GM21717 (cell line): ENCODE results near the gene HES3.

Experiments used
- ATAC-seq: cut with Tn5 transposase; IDR thresholded peaks from one replicate; pipeline ENCODE4 v1.9.1; 2021; ENCODE audit warnings: mild to moderate bottlenecking, moderate library complexity; ENCODE audit not compliant: unreplicated experiment

HES3 gene, protein sequence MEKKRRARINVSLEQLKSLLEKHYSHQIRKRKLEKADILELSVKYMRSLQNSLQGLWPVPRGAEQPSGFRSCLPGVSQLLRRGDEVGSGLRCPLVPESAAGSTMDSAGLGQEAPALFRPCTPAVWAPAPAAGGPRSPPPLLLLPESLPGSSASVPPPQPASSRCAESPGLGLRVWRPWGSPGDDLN

DNA sequence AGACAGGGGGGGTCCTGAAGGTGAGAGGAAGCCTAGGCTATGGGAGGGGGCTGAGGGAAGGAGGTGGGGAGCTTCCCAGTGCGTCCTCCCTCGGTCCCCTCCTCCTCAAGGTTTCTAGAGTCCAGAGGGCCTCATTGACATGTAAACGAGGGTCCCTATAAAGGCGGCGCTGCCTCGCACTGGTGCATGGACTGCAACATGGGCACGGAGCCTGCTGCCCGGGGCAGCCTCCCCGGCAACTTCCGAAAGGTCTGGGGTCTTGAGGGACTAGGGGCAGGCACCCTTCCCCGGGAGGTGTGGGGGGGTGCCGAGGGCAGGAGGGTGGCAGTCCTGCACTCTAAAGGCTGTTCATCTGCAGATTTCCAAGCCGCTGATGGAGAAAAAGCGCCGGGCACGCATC is at the start of gene HES3:
HES3 (plus strand) TSS at position 187 of the 400 bp plus-strand sequence; CDS start at position 374, 187 bp downstream.
- no peak for ATAC-seq

DNA sequence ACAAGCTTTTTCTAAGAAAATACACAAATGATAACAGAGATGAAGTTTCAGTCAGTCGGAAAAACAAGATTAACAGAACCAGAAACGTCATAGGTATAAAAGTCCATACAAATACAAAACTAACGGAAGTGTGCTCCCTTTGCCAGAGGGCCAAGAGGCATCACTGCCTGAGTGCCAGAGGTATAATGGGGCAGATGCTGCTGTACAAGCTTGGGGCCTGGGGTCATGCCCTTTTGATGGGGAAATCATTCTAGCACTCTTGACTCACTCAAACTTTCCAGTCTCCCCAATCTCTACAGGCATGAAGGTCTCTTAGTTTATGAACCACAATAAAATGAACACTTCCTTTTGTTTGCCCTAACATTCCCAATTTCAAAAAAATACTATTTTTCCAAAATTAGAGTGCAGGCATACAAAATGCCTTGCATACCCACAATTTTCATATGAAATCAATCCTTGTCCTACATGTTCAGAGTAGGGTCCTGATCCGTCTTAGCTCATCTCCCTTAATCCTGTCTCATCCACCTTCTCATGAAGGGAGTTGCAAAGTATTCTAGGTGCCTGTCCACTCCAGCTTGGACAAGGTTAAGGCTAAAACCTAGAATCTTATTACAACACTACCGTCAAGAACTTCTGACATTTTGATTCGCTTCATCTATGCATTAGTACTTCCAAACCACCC is 46.1 kb upstream of the HES3 start:
- ATAC-seq, result no peak

DNA sequence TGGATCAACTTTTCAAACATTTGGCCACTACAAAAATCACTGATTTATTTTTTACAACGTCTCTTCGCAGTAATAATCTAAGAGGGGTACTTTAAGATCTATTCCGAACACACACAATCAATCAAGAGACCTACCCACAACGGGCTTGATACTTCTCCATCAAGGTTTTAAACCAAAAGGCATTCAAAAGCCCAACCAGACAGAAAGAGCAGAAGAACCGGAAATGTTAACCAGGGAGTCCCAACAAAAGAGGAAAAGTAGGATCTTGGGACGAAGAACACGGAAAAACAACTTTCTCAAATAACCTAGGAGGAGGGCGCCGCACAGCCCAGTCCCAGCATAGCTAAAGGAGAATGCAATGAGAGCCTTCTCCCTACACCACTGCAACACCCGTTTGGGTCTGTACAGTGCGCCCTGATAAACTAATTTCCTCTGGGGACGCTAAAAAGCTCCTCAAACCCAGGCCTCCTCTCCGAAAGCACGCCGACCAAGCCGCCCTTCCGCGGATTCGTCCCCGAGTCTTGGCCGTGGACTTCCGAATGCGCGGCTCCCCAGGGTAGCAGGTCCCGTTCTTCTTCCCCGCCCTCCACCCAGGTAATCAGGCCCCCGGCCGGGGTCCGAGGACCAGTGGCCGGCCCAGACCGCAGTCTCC is 45.2 kb upstream of the HES3 start:
- peak; percentile 21 for ATAC-seq

DNA sequence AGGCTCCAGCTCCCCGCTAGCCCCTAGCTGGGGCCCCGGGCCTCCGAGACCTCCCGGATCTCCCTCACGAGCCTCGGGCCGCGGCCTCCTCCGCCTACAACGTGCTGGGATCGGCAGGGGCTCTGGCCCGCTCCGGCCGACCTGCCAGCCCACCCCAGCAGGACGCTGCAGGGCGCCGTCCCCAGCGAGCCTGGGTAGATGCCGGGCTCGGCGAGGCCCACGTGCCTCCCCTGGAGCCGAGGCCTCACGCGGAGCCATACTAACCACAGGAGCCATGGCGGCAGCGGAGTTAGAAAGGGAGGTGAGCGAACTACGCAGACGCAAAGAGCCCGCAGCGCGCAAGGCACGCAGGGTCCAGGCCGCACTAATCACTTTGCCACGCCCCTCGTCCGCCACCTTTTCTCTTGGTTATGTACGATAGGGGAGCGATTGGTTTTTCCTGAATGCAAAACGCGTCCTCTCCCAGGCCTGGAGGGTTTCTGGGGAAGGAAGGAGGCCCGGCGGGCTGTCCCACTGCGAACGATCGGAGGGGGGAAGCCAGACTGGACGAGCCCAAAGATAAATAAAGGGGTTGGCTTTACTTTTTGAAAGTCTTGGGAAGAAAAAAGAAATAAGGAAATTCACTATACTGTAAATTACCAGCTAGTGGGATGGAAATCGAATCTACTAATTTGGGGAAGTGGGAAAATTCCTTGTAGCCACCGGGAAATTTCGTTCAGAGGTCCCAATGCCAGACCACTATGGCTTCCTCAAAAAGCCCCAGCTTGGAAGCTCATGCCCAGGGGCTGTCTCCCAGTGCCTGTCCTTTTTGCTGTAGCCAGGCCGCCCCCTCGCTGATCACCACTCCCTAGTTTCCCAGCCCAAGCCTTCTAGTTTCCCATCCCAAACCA is 44.4 kb upstream of the HES3 start, which contains the start of gene RPL22:
RPL22 (minus strand) TSS at position 298 of the 890 bp plus-strand sequence; CDS start at position 276, 22 bp downstream.
- peak; percentile 94 for ATAC-seq

DNA sequence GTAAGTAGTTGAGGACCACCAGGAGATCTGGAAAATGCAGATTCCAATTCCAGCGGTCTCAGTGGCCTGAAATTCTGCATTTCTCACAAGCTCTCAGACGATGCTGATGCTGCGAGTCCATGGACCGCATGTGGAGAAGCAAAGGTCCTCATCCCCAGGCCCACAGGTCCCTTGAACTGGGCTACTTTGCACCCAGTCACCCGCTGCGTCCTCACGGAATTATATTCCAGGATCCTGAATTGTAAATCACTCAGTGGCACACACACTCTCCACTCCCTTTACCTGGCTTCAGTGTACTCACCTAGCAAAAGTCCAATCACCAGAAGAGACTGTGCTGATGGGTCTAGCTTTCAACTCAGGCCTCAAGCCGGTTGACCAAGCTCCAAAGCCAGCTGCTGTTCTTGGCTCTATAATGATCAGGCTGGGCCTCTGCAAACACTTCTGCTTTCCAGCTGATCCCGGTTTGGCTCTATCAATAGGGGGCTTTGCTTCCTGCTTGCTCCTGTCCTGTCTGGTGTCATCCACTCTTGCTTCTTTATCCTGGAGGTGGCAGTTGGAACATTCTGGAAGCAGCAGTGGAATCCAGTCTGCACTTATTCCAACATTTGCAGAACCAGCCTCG is 43.7 kb upstream of the HES3 start:
- no peak for ATAC-seq

DNA sequence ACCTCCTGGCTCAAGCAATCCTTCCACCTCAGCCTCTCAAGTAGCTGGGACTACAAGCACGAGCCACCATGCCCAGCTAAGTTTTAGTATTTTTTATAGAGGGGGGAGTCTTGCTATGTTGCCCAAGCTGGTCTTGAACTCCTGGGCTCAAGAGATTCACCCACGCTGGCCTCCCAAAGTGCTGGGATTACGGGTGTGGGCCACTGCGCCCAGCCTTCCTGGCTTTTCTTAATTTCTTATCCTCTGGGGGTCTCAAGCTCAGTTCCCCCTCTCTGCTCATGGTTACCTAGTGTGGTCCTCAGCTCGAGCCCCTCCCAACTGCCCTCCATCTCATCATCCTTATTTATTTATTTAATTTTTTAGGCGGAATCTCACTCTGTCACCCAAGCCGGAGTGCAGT is 41.7 kb upstream of the HES3 start:
- no peak for ATAC-seq

DNA sequence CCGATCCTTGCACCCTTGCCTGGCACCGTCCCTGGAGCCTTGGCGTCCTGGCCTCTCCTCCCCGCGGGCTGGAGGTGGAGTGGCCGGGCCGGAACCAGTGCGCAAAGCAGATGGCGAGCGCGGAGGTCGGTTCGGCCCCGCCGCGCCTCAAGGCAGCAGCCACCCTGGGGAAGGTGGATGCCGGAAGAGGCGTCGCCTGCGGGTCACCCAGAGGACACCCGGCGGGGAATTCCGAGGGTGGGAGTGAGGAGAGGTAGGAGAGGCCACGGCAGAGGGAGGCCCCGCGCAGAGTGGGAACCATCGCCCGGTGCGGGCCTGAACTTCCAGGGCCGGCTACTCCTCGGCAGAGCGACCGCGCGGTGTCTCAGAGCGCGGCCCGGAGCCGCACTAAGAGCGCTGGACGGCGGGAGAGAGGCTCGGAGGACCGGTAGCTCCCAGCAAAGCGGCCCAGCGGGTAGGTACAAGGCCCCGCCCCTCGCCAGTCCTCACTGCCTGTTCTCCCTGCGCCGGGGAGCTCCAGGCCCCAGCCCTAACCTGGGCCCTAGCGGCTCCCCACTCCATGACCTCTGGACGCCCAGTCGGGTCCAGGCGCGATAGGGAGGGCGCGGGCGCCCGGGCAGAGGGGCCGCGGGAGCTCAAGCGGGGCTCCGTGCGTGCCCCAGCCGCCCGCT is 38.0 kb upstream of the HES3 start, which contains the start of gene RNF207:
RNF207 (plus strand) TSS at position 271 of the 671 bp plus-strand sequence. CDS start 417 bp downstream, outside the sequence.
- peak; percentile 66 for ATAC-seq

DNA sequence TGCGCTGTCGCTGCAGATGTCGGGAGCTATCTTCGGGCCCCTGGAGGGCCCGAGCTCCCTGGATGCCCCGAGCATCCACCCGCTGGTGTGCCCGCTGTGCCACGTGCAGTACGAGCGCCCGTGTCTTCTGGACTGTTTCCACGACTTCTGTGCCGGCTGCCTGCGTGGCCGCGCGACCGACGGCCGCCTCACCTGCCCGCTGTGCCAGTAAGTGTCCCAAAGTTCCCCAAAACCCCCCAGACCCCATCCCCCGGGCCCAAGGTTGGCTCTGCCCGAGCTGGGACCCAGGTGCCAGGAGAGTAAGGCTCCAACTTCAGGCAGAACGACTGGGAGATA is 37.5 kb upstream of the HES3 start:
- no peak for ATAC-seq

DNA sequence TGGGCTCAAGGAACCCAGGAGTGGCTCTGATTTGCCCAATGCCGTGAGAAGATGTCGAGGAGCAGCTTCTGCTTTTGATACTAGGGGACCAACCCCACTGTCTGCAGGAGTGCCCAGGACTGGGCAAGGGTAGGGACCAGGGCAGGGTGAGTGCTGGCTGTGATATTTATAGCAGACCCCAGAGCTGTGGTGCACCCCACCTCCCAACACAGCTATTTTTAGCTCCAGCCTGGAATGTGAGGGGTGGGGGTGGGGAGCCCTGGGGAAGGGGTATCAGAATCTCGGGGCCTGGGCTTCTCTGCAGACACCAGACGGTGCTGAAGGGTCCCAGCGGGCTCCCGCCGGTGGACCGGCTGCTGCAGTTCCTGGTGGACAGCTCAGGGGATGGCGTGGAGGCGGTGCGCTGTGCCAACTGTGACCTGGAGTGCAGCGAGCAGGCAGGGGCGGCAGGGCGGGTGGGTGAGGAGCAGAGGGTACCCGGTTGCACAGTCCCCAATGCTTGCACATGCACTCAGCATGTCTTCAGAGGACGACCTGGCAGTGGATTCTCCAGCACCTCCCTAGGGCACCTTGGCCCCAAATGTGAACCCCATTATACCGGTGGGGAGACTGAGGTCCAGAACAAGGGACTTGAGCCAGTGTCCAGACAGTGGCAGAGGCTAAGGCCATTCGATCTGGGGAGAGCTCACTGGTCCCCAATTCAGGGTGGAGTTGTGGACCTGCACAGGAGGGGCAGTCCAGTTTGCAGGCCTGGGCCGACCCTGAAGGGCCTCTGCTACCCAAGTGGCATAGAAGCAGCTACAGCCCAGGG is 36.7 kb upstream of the HES3 start:
- ATAC-seq, result no peak

DNA sequence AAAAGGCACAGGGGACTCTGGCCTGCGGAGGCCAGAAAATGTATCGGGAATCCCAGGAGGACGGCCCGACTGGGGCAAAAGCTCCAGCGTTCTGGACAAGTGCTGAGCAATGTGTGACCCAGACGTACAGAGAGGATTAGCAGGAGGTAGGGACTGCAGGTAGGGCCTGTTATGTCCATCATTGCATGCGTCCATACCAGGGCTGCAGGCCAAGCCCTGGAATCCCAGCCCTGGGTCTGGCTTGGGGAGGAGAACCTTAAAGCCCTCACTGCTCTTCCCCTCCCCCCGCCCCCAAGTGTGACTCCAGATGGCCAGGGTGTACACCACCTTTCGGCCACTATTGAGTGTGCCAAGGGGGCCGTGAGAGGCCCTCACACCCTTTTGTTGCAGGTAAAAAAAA is 36.1 kb upstream of the HES3 start:
- no peak for ATAC-seq

DNA sequence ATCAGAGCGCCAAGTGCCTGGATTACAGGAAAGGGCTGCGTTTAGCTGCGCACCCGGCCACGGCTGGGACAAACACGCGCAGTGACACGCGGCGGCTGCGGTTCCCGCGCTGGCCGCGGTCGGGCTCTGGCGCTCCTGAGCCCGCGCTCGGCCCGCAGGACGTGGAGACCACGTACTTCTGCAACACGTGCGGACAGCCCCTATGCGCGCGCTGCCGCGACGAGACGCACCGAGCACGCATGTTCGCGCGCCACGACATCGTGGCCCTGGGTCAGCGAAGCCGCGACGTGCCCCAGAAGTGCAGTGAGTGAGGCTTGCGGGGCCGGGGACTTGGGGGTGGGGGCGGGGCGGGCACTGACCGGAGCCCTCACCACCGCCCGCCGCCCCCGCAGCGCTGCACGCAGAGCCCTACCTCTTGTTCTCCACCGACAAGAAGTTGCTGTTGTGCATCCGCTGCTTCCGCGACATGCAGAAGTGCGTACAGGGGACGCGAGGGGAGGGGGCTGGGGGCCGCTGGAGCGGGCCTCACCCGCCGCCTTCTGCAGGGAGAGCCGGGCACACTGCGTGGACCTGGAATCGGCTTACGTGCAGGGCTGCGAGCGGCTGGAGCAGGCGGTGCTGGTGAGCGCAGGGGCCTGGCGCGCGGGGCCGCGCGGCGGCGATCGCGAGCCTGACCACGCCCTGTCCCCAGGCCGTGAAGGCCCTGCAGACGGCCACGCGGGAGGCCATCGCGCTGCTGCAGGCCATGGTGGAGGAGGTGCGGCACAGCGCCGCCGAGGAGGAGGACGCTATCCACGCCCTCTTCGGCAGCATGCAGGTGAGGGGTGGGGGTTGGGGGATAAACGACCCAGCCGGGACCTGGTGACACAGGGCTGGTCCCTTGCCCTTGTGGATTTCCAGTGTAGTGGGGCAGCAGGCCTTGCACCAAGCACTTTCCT is 35.0 kb upstream of the HES3 start:
- no peak for ATAC-seq

DNA sequence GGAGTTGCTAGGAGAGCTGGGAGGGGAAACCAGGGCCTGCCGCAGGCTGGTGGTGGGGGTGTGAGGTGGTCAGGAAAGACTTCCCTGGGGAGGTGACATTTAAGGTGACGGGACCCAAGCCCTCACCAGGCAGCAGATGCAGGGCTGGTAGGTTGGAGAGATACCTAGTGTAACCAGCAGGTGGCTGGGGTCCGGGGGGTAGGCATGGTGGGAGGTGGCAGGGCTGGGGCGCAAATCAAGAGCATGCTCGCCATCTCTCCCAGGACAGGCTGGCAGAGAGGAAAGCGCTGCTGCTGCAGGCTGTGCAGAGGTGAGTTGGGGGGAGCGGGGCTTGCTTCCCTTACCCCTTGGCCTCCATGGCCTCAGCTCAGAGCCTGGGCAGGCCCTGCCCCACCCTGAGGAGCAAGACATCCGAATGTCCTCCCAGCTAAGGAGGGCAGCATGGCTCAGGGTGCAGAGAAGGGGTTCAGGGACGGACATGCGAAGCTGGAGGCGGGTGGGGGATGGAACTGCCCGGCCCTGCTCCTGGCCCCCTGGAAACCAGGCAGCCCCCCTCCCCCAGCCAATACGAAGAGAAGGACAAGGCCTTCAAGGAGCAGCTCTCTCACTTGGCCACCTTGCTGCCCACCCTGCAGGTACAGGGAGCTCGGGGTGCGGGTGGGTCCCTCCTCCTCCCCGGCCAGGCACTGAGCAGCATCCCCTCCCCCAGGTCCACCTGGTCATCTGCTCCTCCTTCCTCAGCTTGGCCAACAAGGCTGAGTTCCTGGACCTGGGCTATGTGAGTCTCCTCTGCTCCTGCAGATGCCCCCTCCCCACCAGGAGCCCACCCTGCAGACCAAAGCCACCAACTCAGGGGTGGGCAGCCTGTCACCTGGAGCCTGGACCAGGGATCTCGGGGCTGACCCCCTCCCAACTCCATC is 34.1 kb upstream of the HES3 start:
- ATAC-seq, result no peak

DNA sequence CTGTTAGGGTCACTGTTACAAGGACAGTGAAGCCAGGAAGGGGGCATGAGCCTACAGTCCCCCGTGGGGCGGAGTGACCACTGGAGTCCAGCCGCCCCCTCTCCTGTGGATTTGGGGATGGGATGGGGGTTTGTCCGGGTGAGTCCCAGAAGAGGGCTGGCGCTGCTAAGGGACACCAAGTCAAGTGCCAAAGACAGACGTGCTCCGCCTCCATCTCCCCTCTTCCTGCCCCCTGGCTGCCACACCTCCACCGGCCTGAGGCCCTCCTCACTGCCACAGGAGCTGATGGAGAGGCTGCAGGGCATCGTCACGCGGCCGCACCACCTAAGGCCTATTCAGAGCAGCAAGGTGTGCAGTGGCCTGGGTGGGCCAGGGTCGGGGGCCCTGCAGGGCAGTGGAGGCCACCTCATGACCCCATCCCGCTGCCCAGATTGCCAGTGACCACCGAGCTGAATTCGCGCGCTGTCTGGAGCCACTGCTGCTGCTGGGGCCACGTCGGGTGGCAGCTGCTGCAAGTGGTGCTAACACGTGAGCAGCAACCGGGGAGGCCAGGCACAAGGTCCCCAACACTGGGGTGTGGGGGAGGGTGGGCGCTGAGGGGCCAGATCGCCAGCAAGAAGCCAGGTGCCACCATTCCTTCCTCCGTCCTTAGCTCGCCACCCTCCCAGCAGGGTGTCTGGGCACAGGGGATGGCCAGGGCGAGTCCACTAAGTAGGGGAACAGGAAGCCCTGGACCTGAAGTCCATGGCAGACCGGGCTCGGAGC is 33.2 kb upstream of the HES3 start:
- no peak for ATAC-seq

DNA sequence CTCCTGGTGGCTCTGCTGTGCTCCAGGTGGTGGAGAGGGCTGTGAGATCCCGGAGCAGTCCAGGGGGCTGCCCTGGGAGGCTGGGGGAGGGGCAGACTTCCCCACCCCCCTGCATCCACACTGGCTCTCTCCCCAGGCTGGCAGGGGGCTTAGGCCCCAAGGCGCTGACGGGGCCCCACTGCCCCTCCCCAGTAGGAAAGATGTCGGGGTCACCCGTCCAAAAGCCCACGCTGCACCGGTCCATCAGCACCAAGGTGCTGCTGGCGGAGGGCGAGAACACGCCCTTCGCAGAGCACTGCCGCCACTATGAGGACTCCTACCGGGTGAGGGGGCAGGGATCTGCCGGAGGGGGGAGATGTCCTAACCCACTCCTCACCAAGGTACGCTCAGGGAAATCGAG is 32.2 kb upstream of the HES3 start:
- ATAC-seq, result no peak

DNA sequence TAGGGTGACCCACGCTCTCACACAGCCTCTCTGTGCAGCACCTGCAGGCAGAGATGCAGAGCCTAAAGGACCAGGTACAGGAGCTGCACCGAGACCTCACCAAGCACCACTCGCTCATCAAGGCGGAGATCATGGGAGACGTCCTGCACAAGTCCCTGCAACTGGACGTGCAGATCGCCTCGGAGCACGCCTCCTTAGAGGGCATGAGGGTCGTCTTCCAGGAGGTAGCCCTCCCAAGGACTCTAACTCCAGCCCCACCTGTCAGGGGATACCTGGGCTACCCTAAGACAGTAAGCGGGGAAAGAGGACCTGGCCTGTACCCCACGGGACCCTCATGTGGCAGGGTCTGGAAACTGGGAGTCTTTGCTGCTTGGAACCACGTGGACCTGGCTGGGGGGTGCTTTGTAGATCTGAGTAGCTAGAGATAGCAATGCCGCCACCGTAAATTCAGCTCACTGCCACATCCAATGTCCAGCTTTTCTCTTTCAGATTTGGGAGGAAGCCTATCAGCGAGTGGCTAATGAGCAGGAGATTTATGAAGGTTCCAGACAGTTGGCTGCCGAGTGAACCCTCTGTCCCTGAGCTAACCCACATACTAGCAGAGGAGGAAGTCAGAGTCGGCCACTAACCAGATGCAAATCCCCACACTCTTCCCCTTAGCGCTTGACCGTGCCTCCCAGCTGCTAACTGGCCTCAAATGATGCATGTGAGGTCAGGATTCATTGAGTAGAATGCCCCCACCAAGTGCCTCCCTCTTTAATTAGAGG is 31.6 kb upstream of the HES3 start:
- ATAC-seq, result no peak
